Measurements from ENCODE around the gene ELFN2.
A peak's percentile ranks its signal among the peaks of the same experiment; 100 is the strongest.

The ELFN2 gene

DNA sequence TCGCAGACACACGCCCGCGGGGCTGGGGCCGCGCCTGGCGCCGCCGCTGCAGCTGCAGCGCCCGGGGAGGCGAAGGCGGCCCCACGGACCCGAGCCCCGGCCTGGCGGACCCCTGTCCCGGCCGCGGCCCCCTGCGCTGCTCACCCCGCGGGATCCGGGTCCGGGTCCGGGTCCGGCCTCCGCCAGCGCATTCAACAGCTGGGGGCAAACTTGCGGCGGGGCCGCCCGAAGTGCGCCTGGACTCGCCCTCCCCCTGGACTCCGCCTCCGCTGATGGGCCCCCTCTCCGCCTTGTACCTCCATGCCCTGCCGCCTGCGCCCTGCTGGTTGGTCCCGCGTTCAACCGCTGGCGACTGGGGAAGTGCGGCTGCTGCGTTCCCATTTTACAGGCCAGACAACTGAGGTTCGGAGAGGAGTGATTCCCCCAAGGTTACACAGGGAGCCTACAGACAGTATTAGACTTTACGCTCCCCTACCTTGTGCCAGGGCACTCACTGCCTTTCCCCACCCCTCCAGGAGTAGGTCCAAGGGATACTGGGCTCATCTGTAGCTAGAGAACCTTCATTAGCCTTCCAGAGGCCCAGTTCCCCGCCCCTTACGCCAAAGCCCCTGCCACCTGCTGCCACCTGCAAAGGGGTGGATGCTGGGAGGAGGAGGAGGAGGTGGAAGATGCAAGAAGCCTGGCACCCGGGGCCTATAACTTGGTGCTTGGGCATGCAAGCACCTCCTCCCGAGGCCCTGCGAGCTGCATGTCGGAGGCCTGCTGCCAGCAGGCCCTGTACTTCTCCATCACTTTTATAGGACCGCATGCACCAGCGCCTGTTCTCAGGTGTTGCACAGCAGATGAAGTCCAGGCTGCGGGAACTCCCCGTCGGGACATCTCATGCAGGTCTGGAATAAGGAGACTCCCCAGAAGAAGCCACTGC is 694 bp upstream of the ELFN2 start:
- no peak for DNase-seq (ENCODE audit: low read depth)

DNA sequence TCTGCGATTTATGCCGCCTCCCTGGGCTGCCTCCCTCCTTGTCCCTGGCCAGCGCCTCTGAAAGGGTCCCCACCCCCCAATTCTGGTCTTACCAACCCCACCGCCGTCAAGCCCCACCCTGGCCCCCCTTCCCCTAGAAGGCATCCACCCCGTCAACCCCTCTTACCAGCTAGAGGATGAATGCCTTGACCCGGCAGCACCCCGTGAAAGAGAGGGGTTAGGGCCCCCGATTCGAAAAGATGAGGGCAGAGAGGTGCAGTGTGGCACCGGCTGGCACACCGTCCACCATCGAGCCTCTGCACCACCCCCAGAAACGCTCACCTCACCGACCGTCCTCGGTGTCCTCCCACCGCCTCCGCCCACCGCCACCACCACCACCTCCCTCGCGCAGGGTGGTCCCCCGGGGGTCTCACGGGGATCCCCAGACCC is 559 bp downstream of the ELFN2 start:
- DNase-seq (ENCODE audit: low read depth): no peak

DNA sequence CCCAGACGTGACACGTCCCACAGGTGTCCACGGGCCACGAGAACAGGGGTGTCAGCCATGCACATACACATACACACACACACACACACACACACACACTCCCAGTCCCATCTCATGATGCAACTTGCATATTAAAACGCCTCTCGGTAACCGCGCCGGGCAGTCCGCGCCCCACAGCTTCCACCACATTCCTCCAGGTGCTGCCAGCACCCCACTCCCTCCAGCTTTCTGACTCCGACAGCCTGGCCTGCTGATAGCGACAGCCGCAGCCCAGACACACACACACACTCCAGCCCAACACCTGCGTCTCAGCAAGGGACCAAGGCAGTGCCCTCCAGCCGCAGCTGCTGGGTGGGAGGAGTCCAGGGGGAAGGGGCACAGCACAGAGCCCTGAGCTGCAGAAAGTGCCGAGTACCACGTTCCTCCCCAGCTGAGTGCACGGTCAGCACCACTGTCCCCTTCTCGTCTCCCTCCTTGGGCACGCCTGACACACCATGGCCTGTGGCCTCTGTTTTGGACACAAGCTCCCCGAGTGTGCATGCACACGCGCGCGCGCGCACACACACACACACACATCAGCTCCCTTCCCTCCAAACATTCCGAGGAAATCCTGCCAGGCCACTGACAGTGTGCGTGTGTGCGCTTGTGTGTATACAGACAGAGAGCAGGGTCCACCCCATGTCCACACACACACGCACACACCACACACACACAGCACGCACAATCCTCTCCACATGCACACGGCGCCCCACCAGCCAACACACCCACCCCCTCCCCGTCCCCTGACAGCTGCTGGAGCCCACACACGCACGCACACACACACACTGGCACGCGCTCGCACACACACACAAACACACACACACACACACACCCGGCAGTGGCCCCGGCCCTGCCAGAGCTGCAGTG is 1.2 kb downstream of the ELFN2 start:
- DNase-seq (ENCODE audit: low read depth): peak; percentile 61

DNA sequence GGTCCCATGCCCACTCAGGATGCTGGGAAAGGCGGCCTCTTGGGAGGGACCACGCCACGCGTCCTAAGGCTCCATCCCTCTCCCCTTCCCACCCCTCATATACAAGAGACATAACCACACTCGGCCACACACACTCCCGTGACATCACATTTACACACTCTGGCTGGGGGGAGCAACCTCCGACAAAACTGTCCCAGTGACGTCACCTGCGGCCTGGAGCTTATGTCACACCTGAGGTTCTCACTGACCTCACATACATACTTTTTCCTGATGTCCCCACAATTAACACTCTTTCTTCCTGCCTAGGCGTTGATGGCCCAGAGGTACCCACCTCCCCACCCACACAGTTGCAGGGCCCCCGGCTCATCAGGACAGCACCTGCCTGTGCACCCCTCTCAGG is 1.9 kb downstream of the ELFN2 start:
- no peak for DNase-seq (ENCODE audit: low read depth)

DNA sequence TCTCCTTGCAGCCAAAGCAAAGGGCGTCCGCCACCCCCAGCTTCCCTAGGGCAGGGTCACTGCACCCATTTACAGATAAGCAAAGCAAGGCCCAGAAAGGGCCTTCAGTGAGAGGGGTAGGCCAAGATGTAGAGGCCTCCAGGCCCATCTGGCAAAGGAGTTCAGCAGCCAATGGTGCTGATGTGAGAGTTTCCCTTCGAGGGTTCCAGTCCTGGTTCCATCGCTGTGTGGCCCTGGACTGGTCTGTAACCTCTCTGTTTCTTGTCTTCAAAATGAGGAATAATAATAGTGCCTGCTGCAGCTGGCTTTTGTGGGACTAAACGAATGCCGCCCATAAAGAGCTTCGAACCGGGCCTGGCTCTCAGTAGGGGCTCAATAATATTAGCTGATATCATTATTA is 4.0 kb downstream of the ELFN2 start:
- DNase-seq (ENCODE audit: low read depth): no peak

DNA sequence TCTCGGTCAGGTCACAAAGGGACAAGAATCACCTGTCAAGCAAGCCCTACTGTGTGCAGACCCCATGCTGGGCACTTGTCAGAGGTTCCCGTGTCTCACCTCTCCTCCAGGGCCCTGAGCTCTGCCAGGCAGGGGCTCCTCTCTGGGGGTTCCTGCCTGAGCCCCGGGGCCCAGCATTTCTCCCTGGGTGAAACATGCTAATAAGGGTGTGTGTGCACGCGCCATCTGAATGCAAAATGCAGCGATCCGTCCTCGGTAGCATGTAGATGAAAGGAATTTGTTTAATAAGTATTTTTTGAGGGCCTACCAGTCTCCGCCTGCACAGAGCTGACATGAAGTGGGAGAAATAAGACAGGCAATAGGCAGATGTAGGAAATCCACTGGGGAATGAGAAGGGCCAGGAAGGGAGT is 5.8 kb downstream of the ELFN2 start:
- DNase-seq (ENCODE audit: low read depth): no peak

DNA sequence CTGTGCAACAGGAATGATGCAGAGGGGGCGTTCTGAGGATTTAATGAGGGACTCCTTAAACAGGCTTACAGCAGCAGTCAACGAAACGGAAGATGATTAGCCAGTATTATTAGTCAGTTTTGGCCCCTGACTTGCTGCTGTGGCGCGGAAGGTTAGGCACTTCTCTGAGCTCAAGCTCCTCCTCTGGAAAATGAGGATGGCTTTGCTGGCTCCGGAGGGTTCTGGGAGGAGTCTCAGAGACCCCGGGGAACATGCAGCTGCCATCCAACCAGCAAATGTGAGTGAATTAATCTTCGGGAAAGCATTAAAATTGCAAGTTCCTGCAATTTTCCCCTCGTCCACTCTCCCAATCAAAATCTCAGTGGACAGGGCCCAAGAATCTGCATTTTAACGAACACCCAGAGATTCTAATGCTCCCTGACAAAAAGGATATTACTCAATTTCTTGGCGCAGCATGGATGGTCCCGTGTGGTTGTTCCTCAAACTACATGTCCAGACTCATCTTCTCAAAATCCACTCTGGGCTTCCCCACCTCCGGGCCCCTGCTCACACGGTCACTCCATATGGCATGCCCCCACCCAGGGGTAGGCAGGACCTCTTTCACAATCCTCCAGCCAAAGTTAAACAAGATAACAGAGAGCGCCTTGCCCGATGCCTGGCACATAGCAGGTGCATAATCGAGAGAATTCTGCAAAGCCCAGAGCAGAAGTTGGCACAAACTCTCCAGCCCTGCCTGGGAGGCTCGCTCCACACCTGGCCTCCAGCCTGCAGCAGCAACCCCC is 6.4 kb downstream of the ELFN2 start:
- no peak for DNase-seq (ENCODE audit: low read depth)

DNA sequence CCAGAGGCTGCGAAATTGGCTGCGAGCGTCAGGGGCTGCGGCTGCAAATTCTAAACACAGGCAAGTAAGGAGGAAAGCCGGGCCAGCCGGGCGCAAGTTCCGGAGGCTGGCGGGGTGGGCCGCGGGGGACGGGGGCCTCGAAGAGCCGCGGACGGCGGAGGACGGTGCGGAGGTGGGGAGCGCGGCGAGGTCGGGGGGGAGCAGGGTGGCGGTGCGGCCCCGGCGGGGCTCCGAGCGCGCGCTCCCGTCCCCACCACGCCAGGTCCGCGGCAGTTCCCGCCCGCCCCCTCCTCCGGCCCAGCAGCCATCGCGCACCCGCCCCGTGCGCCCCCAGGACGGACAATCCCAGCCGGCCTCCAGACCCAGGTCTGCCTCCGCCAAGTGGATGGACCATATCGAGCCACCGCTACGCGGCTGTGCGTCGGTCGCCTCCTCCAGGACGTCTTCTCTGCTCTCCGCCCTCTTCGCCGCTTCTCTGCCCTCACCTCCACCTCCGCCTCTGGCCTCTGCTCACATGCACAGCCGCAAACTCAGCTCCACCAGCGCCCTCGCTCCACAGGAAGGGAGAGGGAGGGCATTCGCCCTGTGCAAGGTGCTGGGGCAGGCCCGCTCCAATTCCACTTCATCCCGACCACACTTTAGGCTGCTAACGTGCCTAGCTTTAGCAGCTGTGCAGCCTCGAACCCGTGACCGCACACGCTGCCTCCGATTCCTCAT is 7.2 kb downstream of the ELFN2 start:
- DNase-seq (ENCODE audit: low read depth): no peak

DNA sequence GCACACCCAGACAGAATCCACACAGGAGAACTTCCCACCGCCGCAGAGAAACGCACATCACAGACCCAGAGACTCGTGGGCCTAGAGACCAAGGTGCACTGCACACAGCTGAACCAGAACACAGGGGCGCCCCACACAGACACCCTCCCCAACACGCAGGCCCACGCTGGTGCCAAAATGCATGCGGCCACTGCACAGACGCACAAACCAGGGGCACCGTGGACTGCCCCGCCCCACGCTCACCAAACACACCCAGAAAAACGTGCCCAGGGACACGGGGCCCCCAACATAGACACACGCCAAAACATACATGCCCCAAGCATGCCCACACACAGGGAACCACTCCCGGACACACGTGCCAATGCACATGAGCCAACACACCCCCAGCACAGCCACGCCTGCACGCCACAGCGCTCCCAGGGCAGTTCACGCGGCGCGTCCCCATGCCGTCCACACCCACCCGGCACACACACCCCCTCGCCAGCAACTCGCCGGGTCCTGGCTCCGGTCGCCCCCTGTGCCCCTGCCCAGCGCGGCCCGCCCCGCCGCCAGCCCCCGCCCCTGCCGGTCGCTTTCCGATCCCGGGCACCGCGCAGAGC is 7.8 kb downstream of the ELFN2 start:
- no peak for DNase-seq (ENCODE audit: low read depth)

DNA sequence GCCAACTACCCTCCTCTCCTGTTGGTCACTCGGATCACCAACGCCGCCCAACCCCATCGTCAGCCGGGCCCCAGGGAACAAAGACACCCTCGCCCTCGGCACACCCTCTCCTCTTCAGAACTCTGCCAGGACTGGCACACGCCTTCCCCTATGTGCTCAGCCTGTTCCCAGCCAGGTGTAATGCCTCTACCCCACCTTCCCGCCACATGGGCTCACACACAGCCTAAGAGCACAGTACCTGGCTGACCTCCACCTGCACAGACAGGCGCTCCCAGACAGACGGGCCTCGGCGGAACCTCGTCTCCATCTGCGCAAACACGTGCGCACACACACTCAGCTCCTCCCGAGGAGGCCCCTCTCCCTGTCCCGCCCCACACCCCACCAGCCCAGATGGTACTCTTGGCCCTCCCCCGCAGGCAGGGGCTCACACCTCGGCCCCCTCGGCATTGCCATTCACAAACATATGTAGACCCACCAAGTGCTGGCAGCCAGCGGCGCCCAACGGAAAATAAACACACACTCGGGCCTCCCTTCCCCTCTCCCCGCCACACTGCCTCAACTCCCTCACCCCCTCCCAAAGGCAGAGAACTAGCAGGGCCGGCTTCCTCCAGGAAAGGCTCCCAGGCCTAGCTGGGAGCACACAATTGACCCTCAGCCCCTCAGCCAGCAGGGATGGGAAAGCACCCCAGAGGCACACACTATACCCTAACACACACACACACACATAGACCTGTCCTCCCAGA is 8.5 kb downstream of the ELFN2 start:
- no peak for DNase-seq (ENCODE audit: low read depth)

DNA sequence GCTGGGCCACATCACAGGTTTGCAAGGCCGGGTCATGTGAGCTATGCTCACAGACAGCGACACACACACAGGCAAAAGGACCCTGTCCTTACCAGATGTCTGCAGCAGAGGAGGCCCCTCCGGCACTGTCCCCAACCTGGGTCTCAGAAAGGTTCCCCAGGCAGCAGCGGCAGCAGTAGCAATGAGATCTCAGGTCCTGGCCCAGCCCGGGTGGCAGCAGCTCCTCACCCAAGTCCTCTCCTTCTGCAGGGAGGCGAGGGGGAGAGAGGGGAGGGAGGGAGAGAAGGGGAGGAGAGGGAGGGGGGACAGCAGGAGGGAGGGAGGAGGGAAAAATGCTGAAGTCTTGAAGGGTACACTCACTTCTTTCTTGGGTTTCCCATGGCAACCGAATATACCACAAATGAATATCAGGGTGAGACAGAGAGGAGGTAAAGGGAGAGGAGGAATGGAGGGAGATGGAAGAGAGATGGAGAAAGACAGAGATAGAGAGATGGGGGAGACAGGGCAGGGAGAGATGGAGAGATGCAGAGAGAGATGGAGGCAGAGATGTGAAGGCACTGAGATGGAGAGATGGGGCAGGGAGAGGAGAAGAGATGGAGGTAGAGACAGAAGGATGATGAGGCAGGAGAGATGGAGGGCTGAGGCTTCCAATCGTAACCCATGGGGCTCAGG is 9.5 kb downstream of the ELFN2 start:
- no peak for DNase-seq (ENCODE audit: low read depth)

DNA sequence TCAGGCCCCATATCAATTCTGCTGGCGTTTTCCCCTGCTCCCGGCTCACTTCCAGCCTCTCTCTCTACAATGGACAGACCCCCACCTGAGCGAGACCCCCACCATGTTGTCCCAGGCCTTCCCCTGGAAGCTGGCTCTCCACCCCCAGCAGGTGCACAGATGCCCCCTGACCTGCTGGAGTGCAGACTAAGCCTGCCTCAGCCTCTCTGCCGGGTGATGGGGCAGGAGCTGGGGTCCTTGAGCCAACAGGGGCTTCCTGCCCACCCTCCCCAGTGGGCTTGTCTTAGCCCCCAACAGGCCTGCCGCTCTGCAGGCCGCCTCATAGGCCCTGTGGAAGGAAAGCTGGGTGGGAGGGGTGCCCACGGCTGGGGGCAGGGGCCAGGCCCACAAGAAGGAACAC is 10.0 kb downstream of the ELFN2 start:
- no peak for DNase-seq (ENCODE audit: low read depth)

DNA sequence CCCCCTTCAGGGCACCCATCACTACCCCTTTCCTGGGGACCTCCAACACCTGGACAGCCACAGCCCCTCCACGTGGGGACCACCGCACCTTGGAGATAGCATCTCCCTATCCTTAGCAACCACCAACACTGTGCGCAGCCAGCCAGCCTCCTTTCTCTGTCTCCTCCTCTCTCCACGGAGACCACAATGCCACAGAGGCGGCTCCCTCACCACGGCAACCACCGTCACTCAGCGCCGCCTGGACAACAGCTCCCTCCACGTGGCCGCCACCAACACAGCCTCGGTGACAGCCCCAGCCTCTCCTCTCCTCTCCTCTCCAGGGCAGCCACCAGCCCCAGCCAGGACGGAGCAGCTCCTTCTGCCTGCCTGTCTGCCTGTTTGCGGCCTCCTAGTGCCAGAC is 10.5 kb downstream of the ELFN2 start:
- no peak for DNase-seq (ENCODE audit: low read depth)

DNA sequence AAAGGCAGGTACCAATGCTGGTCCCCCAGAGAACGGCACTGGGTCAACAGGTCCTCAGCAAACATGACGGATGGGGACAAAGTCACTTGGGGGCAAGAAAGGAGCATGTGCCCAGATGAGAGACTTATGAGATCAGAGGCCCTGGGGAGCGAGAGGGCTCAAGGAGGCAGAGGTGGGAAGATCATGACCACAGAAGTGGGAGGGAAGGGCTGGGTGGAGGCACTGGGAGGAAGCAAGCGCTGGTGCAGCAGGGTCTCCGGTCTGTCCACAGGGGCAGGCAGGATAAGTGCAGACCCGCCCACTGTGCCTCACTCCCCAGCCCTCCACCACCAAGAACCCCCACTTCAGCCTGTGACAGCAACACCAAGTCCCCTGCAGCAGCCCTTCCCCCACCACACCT is 10.9 kb downstream of the ELFN2 start:
- DNase-seq (ENCODE audit: low read depth): no peak

DNA sequence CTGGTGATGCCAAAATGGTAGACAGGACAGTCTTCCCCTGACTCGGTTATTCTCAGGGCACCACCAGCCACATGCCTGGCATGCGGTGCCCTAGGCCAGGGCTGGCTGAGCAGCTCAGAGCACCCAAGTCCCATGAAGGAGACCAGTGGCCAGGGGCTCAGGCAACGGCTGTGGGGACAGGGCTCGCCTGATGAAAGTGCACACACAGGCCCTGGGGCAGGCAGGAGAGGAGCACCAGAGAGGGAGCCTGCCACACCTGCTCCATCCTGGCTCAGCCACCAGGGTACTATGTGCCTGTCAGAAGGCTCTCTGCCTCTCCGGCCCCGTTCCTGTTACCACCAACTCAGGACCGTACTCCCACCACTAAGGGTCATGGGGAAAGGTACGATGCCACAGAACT is 12.1 kb downstream of the ELFN2 start:
- DNase-seq (ENCODE audit: low read depth): no peak

DNA sequence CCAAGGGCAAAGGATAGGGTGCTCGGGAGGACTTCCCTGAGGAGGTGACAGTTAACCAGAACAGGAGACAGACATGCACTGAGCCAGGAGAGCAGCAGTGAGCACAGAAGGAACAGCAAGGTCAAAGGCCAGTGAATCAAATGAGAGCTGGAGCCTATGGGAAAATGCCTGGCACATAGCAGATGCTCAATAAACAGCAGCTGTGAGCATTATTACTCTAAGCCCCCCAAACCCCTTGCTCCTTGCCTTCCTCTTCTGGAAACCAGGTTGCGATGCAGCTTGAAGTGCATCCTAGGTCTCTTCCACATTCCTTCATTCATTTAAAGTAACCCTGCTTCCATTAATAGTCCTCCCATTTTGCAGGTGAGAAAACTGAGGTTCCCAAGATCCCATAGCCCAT is 13.0 kb downstream of the ELFN2 start:
- DNase-seq (ENCODE audit: low read depth): no peak

DNA sequence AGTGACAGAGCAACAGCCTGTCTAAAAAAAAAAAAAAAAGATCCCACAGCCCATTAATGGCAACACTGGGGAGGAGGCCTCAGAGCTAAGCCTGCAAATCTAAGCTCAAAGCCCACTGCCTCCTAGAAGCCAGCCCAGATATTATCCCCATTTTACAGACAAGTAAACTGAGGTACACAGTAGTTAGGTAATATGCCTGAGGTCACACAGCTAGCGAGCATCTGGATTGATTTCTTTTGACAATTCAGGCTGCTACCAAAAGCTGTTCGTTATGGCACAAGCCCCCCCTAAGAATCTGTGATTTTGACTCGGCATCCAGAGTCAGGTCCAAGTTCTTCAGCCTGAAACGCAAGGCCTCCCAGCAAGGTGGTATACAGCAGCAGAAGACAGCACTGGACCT is 13.7 kb downstream of the ELFN2 start:
- DNase-seq (ENCODE audit: low read depth): no peak

DNA sequence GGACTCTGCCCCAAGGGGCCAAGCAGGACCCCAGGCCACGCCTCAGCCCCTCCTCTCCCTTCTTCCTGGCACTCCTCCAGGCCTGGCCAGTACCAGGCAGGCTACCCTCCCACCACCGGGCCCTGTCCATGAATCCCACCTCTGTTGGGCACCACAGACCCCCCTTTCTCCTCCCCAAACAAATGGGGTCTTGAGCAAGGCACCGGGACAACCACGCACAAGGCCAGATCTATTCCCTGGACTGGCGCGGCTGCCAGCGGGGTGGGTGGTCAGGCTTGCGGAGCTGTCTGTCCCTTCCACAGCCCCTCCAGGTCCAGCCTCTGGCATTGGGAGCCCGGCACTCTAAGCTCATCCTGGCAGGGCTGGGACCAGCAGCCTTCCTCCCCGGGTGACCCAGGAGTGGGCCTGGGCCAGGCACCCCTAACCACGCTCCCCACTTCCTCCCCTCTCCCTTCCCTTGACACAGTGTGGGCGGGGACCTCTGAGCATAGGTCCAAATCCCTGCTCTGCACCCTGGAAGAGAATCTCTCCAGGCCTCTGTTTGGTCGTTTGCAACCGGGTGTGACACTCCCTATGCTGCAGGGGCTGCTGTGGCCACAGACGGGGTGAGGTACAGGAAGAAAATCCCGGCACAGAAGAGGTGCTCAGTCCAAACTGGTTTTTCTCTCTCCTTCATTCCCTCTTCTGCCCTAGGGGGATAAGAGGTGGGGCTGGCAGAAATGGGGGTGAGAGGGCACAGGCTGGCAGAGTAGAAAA is 14.6 kb downstream of the ELFN2 start:
- DNase-seq (ENCODE audit: low read depth): no peak

DNA sequence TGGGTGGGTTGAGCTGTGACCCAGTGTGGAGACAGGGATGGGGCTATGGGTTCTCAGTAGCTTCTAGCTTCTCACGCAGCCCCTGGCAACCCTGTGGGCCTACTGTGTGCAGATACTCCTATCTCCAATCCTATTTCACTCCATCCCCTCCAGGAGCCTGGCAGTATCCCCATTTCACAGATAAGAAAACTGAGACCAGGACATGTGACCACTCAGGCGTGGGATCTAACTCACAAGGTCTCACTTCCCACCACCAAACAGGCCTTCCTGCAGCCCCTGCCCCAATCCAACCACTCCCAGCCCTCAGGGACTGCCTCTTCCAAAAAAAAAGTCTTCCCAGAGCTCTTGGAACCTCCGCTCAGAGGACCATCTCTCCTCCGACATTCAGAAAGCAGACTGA is 15.6 kb downstream of the ELFN2 start:
- DNase-seq (ENCODE audit: low read depth): no peak

Data from amniotic epithelial cell (primary cell).